Gastrocnemius medialis (tissue), 4 donors: ENCODE measurements around the gene CTRB1. TPM values are rescaled to one million over a fixed set of nuclear protein-coding genes. Genes with fewer than 3 reads are reported as not detected.

ENCODE experiments used
- ATAC-seq, 2 donors: fragments of 150-250 bp; one replicate each; pipeline ENCODE4 v1.9.1; 2016
- DNase-seq, 2 donors: peaks; one replicate each; pipeline ENCODE4 v3.0.0-alpha.2; 2019
- H3K27ac ChIP-seq, 4 donors: fragments of 200-600 bp; sonication (generic); 1 replicate in 1 of 4; 2 replicates in 3 of 4; pipeline ENCODE4 v1.5.1; 2016 to 2018; ENCODE audit warnings: mild to moderate bottlenecking in 2 of 4, moderate library complexity in 1 of 4
- H3K27me3 ChIP-seq, 3 donors: fragments of 200-600 bp; sonication (generic) in 2 of 3; 1 replicate in 1 of 3; 2 replicates in 2 of 3; pipeline versions ENCODE4 v1.5.1 to v1.6.0; 2016 to 2019; ENCODE audit warnings: mild to moderate bottlenecking in 1 of 3, moderate library complexity in 1 of 3
- H3K36me3 ChIP-seq, 2 donors: fragments of 200-600 bp; sonication (generic) in 1 of 2; one replicate each; pipeline ENCODE4 v1.5.1; 2017 to 2018
- H3K4me1 ChIP-seq, 2 donors: fragments of 200-600 bp; sonication (generic) in 1 of 2; one replicate each; pipeline ENCODE4 v1.5.1; 2016 to 2017; ENCODE audit warnings: mild to moderate bottlenecking in 2 of 2
- H3K4me3 ChIP-seq, 4 donors: fragments of 200-600 bp; sonication (generic) in 3 of 4; 1 replicate in 1 of 4; 2 replicates in 3 of 4; pipeline ENCODE4 v1.5.1; 2016 to 2019; ENCODE audit warnings: mild to moderate bottlenecking in 2 of 4
- H3K9me3 ChIP-seq, 3 donors: fragments of 200-600 bp; sonication (generic) in 2 of 3; 1 replicate in 1 of 3; 2 replicates in 2 of 3; pipeline ENCODE4 v1.5.1; 2016 to 2019
- CTCF ChIP-seq, 5 experiments: fragments of 450-650 bp in 3 of 5; fragments of 200-600 bp in 2 of 5; sonication (generic) in 2 of 5; IDR thresholded peaks in 4 of 5; conservative IDR thresholded peaks in 1 of 5; 1 replicate in 4 of 5; 2 replicates in 1 of 5; pipeline ENCODE4 v1.5.1; 2016 to 2019; ENCODE audit warnings: antibody characterized with exemption in 5 of 5, mild to moderate bottlenecking in 3 of 5, moderate library complexity in 3 of 5
- POLR2A ChIP-seq, 2 donors: fragments of 450-650 bp; IDR thresholded peaks; one replicate each; pipeline ENCODE4 v1.6.1; 2017; ENCODE audit warnings: antibody characterized with exemption in 2 of 2, mild to moderate bottlenecking in 2 of 2, moderate library complexity in 2 of 2
- in situ Hi-C, 4 donors: fragments of 200-750 bp; cut with MboI; loops; one replicate each; pipeline versions ENCODE4 v1.15.0 to v1.8.0; 2017; ENCODE audit warnings: low sequenced_read_pairs in 4 of 4
- intact Hi-C: fragments of 100-400 bp; cut with DNase I; formaldehyde crosslinking; loops from one replicate; pipeline ENCODE4 v1.15.1; 2023; ENCODE audit warnings: low total_unique reads
- total RNA-seq, 4 donors: library from RNA; depleted of rRNA; stranded (reverse); fragments of >200 nt; gene quantifications; one replicate each; pipeline versions ENCODE4 v1.1.0 to v1.2.3, GENCODE V29; 2016

The CTRB1 gene
- total RNA-seq, 4 donors from 2014 or later, result not detected

GRCh38 chr16:75251280-75252048 is 32.7 kb downstream of the CTRB1 start, which contains the start of gene BCAR1:
Gene BCAR1, minus strand, starts transcription at chr16:75251624. Its CDS starts 142 bp downstream, at chr16:75251482.
- peak; percentile 41 to 50 for ATAC-seq
- peak in 2 of 5 experiments; percentile 11 to 22 for TF ChIP-seq CTCF (IDR thresholded peaks at IDR 0.05 in 4 of 5, conservative IDR thresholded peaks at IDR 0.05 in 1 of 5)
- TF ChIP-seq POLR2A (IDR thresholded peaks at IDR 0.05), result peak; percentile 91 to 94

GRCh38 chr16:75252049-75252864 is 33.5 kb downstream of the CTRB1 start:
- ATAC-seq (no peak), DNase-seq (peak in 1 of 2 donors; percentile 17)
- H3K4me1 ChIP-seq, result peaks cover 87 to 90% of the 10 kb centered on the region in 2 donors
- peak overlapping the region; percentile 97 to 99 (median 98) for H3K27ac ChIP-seq
- H3K27me3 ChIP-seq, result no peaks in the 10 kb centered on the region
- H3K36me3 ChIP-seq, result no peaks in the 10 kb centered on the region
- H3K4me3 ChIP-seq, result peak overlapping the region; percentile 40 to 75 (median 50)
- intact Hi-C loops (no loop called here), in situ Hi-C loops (no loop called here)
- no peaks in the 10 kb centered on the region for H3K9me3 ChIP-seq
- TF ChIP-seq CTCF (IDR thresholded peaks at IDR 0.05 in 4 of 5, conservative IDR thresholded peaks at IDR 0.05 in 1 of 5), result no peak
- no peak for TF ChIP-seq POLR2A (IDR thresholded peaks at IDR 0.05)

More at GRCh38 chr16:75251280-75252048, 32.7 kb downstream of the CTRB1 start, which contains the start of gene BCAR1:
- Histone ChIP-seq H3K27ac (peak within 1 kb of the TSS; percentile 97 to 99 (median 98)), H3K36me3 (no peaks in the 10 kb centered on the region), H3K27me3 (no peaks in the 10 kb centered on the region), H3K9me3 (no peaks in the 10 kb centered on the region), H3K4me1 (peaks cover 87 to 90% of the 10 kb centered on the region in 2 donors), H3K4me3 (peak within 1 kb of the TSS; percentile 75 to 91 (median 88))
- intact Hi-C loops (no loop called here), in situ Hi-C loops (no loop called here)
- DNase-seq, result peak; percentile 81 to 85

GRCh38 chr16:75252946-75253911 is 34.4 kb downstream of the CTRB1 start:
- Histone ChIP-seq H3K4me1 (peaks cover 87 to 90% of the 10 kb centered on the region in 2 donors), H3K36me3 (no peaks in the 10 kb centered on the region), H3K4me3 (no peak overlapping the region), H3K27me3 (no peaks in the 10 kb centered on the region), H3K9me3 (no peaks in the 10 kb centered on the region), H3K27ac (peak overlapping the region; percentile 97 to 99 (median 98))
- no peak for ATAC-seq
- no peak for TF ChIP-seq CTCF (IDR thresholded peaks at IDR 0.05 in 4 of 5, conservative IDR thresholded peaks at IDR 0.05 in 1 of 5)
- TF ChIP-seq POLR2A (IDR thresholded peaks at IDR 0.05), result no peak
- in situ Hi-C loops (no loop called here), intact Hi-C loops (no loop called here)
- DNase-seq, result peak in 1 of 2 donors; percentile 36

- Histone ChIP-seq H3K4me1 (peaks cover 87% of the 10 kb centered on the region in 2 donors), H3K36me3 (no peaks in the 10 kb centered on the region), H3K4me3 (peak overlapping the region in 1 of 4 donors; percentile 15), H3K9me3 (no peaks in the 10 kb centered on the region), H3K27ac (peak overlapping the region; percentile 97 to 99 (median 98)), H3K27me3 (no peaks in the 10 kb centered on the region)
- TF ChIP-seq POLR2A (IDR thresholded peaks at IDR 0.05) (peak in 1 of 2 donors; percentile 43), CTCF (IDR thresholded peaks at IDR 0.05 in 4 of 5, conservative IDR thresholded peaks at IDR 0.05 in 1 of 5) (no peak)
- intact Hi-C loops, result loop anchor here (1.0 kb wide), 2 partner anchors 9 to 16 kb away; no protein-coding TSS in a partner anchor
- in situ Hi-C loops, result no loop called here
- DNase-seq (peak; percentile 89 to 97), ATAC-seq (peak; percentile 60 to 63)
These were observed 35.6 kb downstream of the CTRB1 start for GRCh38 chr16:75254359-75254837.
